Pancreas (tissue), 10 donors: Measurements from ENCODE around the gene EMC10. TPM values are rescaled to one million over a fixed set of nuclear protein-coding genes. Genes with fewer than 3 reads are reported as not detected.

Experiments
- ATAC-seq, 4 donors: fragments of 200-7000 bp; cut with Tn5 transposase; one replicate each; pipeline versions ENCODE4 v1.8.0 to v1.9.1; 2020; ENCODE audit warnings: mild to moderate bottlenecking in 4 of 4, moderate library complexity in 4 of 4
- DNase-seq, 6 donors: peaks; one replicate each; pipeline ENCODE4 v3.0.0-alpha.2; 2020
- FAIRE-seq: peaks from 2 replicates; lab custom pipeline; 2012; peaks lifted over from hg19 to GRCh38; lab: Jason Lieb, UNC
- H3K27ac ChIP-seq, 4 donors: fragments of 200-600 bp; sonication (generic); 1 replicate in 3 of 4; 2 replicates in 1 of 4; pipeline versions ENCODE4 v1.5.0 to v1.8.0; 2020
- H3K27me3 ChIP-seq, 4 donors: fragments of 200-600 bp; one replicate each; pipeline ENCODE4 v1.8.0; 2021
- H3K36me3 ChIP-seq, 3 donors: fragments of 200-600 bp; sonication (generic) in 1 of 3; one replicate each; pipeline versions ENCODE4 v1.5.0 to v1.8.0; 2020 to 2021
- H3K4me1 ChIP-seq, 3 donors: fragments of 200-600 bp; one replicate each; pipeline ENCODE4 v1.8.0; 2021
- H3K4me3 ChIP-seq, 4 donors: fragments of 200-600 bp; sonication (generic) in 2 of 4; one replicate each; pipeline versions ENCODE4 v1.5.0 to v1.8.0; 2020 to 2021
- H3K9me3 ChIP-seq, 4 donors: fragments of 200-600 bp; one replicate each; pipeline ENCODE4 v1.8.0; 2021
- CTCF ChIP-seq, 4 donors: fragments of 200-600 bp; sonication (generic) in 3 of 4; IDR thresholded peaks; one replicate each; pipeline versions ENCODE4 v1.5.0 to v1.8.0; 2021; ENCODE audit warnings: antibody characterized with exemption in 4 of 4
- WGBS, 2 donors: extraction: QIAGEN DNeasy Blood & Tissue Kit; methylation state at CpG; one replicate each; pipeline ENCODE4 v1.1.7; 2013; 5-methylcytosine and 5-hydroxymethylcytosine counted together
- intact Hi-C, 3 donors: fragments of 100-400 bp; cut with DNase I; formaldehyde crosslinking; loops; one replicate each; pipeline versions ENCODE4 v1.11.1 to v1.14.2; 2022
- polyA plus RNA-seq, 2 donors: library from polyadenylated mRNA; stranded (reverse); fragments of 200-250 nt; gene quantifications; one replicate each; pipeline ENCODE4 v1.2.3, GENCODE V29; 2013
- total RNA-seq, 6 donors: library from RNA; stranded (reverse); fragmentation: NEBNext Ultra II Directional in 4 of 6; extraction: Animal tissue kit (Norgen Biotek cat#: 25700) in 4 of 6; gene quantifications; one replicate each; pipeline versions ENCODE4 v1.2.1 to v1.2.4, GENCODE V29; 2021 to 2023
- donor health status: healthy with polysubstance abuse.
- donor health status: DM: no; HTN: no; CAD: no; lungs with moderate emphysema.
- donor health status: DM: no; HTN: no; CAD: no.
- donor health status: control.
- donor health status: control.
- donor health status: Bipolar disorder and iron deficiency.
- donor health status: DM: yes; HTN: yes; CAD: no.
- donor health status: DM: no; HTN: no; CAD: no.
- donor health status: DM: no; HTN: no; CAD: no.
- donor health status: DM: yes; HTN: yes; CAD: no.

Gene EMC10
- total and polyA plus RNA-seq, 8 donors, result 34.7 to 160 (median 69.9) TPM

GRCh38 chr19:50512112-50512998 lies 36.0 kb downstream of the EMC10 start:
- WGBS, 2 donors, result 83 to 90% methylated on average over 29 to 36 of the region's 36 CpGs
- no peak for FAIRE-seq
- Histone ChIP-seq H3K4me1 (no peaks in the 10 kb centered on the region), H3K36me3 (no peaks in the 10 kb centered on the region), H3K27me3 (no peaks in the 10 kb centered on the region), H3K27ac (no peak overlapping the region), H3K9me3 (no peaks in the 10 kb centered on the region), H3K4me3 (no peak overlapping the region)
- intact Hi-C loops, result no loop called here
- DNase-seq, result peak in 4 of 6 donors; percentile 48 to 84 (median 64)
- no peak for ATAC-seq
- TF ChIP-seq CTCF (IDR thresholded peaks at IDR 0.05), result no peak

GRCh38 chr19:50512999-50513745 lies 36.9 kb downstream of the EMC10 start:
- peak in 2 of 6 donors; percentile 25 to 47 for DNase-seq
- Histone ChIP-seq H3K27ac (no peak overlapping the region), H3K27me3 (no peaks in the 10 kb centered on the region), H3K4me3 (no peak overlapping the region), H3K9me3 (no peaks in the 10 kb centered on the region), H3K36me3 (no peaks in the 10 kb centered on the region), H3K4me1 (no peaks in the 10 kb centered on the region)
- intact Hi-C loops, result no loop called here
- no peak for FAIRE-seq
- no peak for TF ChIP-seq CTCF (IDR thresholded peaks at IDR 0.05)
- 42 to 44% methylated on average over 12 of the region's 12 CpGs for WGBS, 2 donors
- ATAC-seq, result no peak

- intact Hi-C loops, result no loop called here
- ATAC-seq (no peak), DNase-seq (peak in 2 of 6 donors; percentile 57 to 58), FAIRE-seq (no peak)
- no peak within 1 kb of the TSS for H3K27ac ChIP-seq
- no peak within 1 kb of the TSS for H3K4me3 ChIP-seq
- no peaks in the 10 kb centered on the region for H3K36me3 ChIP-seq
- no peak for TF ChIP-seq CTCF (IDR thresholded peaks at IDR 0.05)
- H3K4me1 ChIP-seq, result no peaks in the 10 kb centered on the region
- no peaks in the 10 kb centered on the region for H3K9me3 ChIP-seq
- 28 to 31% methylated on average over 14 to 22 of the region's 22 CpGs for WGBS, 2 donors
- H3K27me3 ChIP-seq, result no peaks in the 10 kb centered on the region
These were observed 37.5 kb downstream of the EMC10 start, which contains the start of gene ASPDH for GRCh38 chr19:50513746-50514345. Gene ASPDH, minus strand, starts transcription at chr19:50513913. Its CDS starts 90 bp downstream, at chr19:50513823.

GRCh38 chr19:50514346-50515167 lies 38.2 kb downstream of the EMC10 start:
- ATAC-seq, result no peak
- no peak overlapping the region for H3K4me3 ChIP-seq

More at GRCh38 chr19:50514346-50515167, 38.2 kb downstream of the EMC10 start:
- TF ChIP-seq CTCF (IDR thresholded peaks at IDR 0.05), result no peak
- FAIRE-seq (no peak), DNase-seq (peak in 3 of 6 donors; percentile 13 to 73 (median 54))
- H3K27me3 ChIP-seq, result no peaks in the 10 kb centered on the region
- 28% methylated on average over 35 to 38 of the region's 38 CpGs for WGBS, 2 donors
- no peaks in the 10 kb centered on the region for H3K36me3 ChIP-seq
- no peak overlapping the region for H3K27ac ChIP-seq
- intact Hi-C loops, result no loop called here
- no peaks in the 10 kb centered on the region for H3K9me3 ChIP-seq
- no peaks in the 10 kb centered on the region for H3K4me1 ChIP-seq
